ENCODE results near the gene KCNT1. TPM values are rescaled to one million over a fixed set of nuclear protein-coding genes. Genes with fewer than 3 reads are reported as not detected.

The KCNT1 gene
- total RNA-seq, 1 experiment from 2014 or later = 0.17 TPM

DNA sequence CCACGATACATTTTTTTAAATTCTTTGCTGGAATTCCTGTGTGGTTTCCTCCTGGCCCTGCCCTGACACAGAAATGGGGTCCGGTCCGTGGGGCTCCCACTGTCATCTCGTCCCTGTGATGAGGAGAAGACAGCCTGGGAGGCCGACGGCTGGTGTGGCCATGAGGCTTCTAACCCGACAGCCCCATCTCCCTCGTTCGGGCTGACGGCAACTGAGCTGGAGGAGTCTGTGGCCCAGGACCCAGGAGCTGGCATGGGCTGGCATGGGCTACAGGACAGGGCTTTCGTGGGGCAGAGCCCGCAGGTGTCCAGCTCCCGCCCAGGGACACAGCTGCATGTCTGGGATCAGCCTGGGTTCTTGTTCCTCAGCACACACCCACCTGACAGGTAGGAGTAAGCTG, 25.1 kb upstream of the KCNT1 start (continued):
- TF ChIP-seq, protein P1, sequence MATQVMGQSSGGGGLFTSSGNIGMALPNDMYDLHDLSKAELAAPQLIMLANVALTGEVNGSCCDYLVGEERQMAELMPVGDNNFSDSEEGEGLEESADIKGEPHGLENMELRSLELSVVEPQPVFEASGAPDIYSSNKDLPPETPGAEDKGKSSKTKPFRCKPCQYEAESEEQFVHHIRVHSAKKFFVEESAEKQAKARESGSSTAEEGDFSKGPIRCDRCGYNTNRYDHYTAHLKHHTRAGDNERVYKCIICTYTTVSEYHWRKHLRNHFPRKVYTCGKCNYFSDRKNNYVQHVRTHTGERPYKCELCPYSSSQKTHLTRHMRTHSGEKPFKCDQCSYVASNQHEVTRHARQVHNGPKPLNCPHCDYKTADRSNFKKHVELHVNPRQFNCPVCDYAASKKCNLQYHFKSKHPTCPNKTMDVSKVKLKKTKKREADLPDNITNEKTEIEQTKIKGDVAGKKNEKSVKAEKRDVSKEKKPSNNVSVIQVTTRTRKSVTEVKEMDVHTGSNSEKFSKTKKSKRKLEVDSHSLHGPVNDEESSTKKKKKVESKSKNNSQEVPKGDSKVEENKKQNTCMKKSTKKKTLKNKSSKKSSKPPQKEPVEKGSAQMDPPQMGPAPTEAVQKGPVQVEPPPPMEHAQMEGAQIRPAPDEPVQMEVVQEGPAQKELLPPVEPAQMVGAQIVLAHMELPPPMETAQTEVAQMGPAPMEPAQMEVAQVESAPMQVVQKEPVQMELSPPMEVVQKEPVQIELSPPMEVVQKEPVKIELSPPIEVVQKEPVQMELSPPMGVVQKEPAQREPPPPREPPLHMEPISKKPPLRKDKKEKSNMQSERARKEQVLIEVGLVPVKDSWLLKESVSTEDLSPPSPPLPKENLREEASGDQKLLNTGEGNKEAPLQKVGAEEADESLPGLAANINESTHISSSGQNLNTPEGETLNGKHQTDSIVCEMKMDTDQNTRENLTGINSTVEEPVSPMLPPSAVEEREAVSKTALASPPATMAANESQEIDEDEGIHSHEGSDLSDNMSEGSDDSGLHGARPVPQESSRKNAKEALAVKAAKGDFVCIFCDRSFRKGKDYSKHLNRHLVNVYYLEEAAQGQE (IDR thresholded peaks at IDR 0.05; ENCODE audit: low read depth) = no peak
- no peak for TF ChIP-seq CBX3 (IDR thresholded peaks at IDR 0.05; ENCODE audit: low read depth)

- ATAC-seq (no peak), DNase-seq (ENCODE audit: low read depth, low spot score) (no peak)
- POLR2A ChIA-PET = no interaction called here
- CTCF ChIA-PET = no interaction called here
- intact Hi-C loops (cut with micrococcal nuclease) = no loop called here
- Histone ChIP-seq H2AFZ (ENCODE audit: low read depth, low read length, poor library complexity, severe bottlenecking) (no peak overlapping the region), H4K20me1 (ENCODE audit: insufficient read depth) (no peaks in the 10 kb centered on the region), H3K4me2 (ENCODE audit: low read length) (no peak overlapping the region), H3K9me3 (ENCODE audit: control insufficient read depth in 1 of 2, insufficient read depth in 1 of 2, low read depth in 1 of 2, low read length in 2 of 2) (no peaks in the 10 kb centered on the region), H3K27ac (ENCODE audit: low read depth, low read length) (no peak overlapping the region), H3K4me3 (replicated peaks in 1 of 2; ENCODE audit: low read depth in 1 of 2, low read length in 2 of 2) (no peak overlapping the region), H3K79me2 (ENCODE audit: insufficient read depth, low read length) (no peaks in the 10 kb centered on the region), H3K9ac (ENCODE audit: low read length) (no peak overlapping the region), H3K9me2 (ENCODE audit: insufficient read depth) (no peaks in the 10 kb centered on the region), H3K27me3 (ENCODE audit: insufficient read depth, low read length) (peaks cover 4% of the 10 kb centered on the region; the same call in 1 of the 2 replicates), H3K4me1 (ENCODE audit: control insufficient read depth in 1 of 2, insufficient read depth in 2 of 2, low read length in 2 of 2) (no peaks in the 10 kb centered on the region), H3K36me3 (ENCODE audit: control insufficient read depth in 1 of 2, insufficient read depth in 2 of 2, low read length in 2 of 2) (no peaks in the 10 kb centered on the region)
- TF ChIP-seq SRF (IDR thresholded peaks at IDR 0.05; ENCODE audit: low read depth) = no peak
- TF ChIP-seq, protein P2, sequence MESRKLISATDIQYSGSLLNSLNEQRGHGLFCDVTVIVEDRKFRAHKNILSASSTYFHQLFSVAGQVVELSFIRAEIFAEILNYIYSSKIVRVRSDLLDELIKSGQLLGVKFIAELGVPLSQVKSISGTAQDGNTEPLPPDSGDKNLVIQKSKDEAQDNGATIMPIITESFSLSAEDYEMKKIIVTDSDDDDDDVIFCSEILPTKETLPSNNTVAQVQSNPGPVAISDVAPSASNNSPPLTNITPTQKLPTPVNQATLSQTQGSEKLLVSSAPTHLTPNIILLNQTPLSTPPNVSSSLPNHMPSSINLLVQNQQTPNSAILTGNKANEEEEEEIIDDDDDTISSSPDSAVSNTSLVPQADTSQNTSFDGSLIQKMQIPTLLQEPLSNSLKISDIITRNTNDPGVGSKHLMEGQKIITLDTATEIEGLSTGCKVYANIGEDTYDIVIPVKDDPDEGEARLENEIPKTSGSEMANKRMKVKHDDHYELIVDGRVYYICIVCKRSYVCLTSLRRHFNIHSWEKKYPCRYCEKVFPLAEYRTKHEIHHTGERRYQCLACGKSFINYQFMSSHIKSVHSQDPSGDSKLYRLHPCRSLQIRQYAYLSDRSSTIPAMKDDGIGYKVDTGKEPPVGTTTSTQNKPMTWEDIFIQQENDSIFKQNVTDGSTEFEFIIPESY (IDR thresholded peaks at IDR 0.05; ENCODE audit: extremely low read depth, insufficient replicate concordance, low read length) = no peak
- TF ChIP-seq ELF1 (IDR thresholded peaks at IDR 0.05; ENCODE audit: borderline replicate concordance, low read depth) = no peak
- RAD21 ChIA-PET (ENCODE audit: low non-redundant PET in 1 of 2, low total read pairs in 2 of 2, uncharacterized antibody in 2 of 2, unreplicated experiment in 2 of 2) = no interaction called here
- BruUV-seq (replicated peaks) = no TSS peak
These were observed 24.3 kb upstream of the KCNT1 start for GRCh38 chr9:135677641-135678168.

Data from HCT116 (cell line).